Astrocyte (in vitro differentiated cells and primary cell): Measurements from ENCODE around the gene WBP2NL. TPM values are rescaled to one million over a fixed set of nuclear protein-coding genes. Genes with fewer than 3 reads are reported as not detected.

Experiments used
- DNase-seq: peaks from one replicate; pipeline ENCODE4 v3.0.0-alpha.2; 2010; ENCODE audit warnings: low read depth
- FAIRE-seq: peaks from 2 replicates; lab custom pipeline; 2011; peaks lifted over from hg19 to GRCh38; lab: Jason Lieb, UNC
- H2AFZ ChIP-seq: 2 replicates; pipeline ENCODE4 v1.6.0; 2012; ENCODE audit warnings: low read depth, low read length, inconsistent platforms
- H3K27ac ChIP-seq: 2 replicates; pipeline ENCODE4 v1.5.1; 2011; ENCODE audit warnings: low read depth, low read length, inconsistent platforms
- H3K27me3 ChIP-seq: 2 replicates; pipeline ENCODE4 v1.6.0; 2011; ENCODE audit warnings: low read length, inconsistent platforms; ENCODE audit not compliant: insufficient read depth
- H3K36me3 ChIP-seq: 2 replicates; pipeline ENCODE4 v1.5.1; 2011; ENCODE audit warnings: low read length, inconsistent platforms; ENCODE audit not compliant: insufficient read depth
- H3K4me1 ChIP-seq: 2 replicates; pipeline ENCODE4 v1.5.1; 2011; ENCODE audit warnings: low read length, inconsistent platforms; ENCODE audit not compliant: insufficient read depth
- H3K4me2 ChIP-seq: 2 replicates; pipeline ENCODE4 v1.6.0; 2012; ENCODE audit warnings: low read length, inconsistent platforms
- H3K4me3 ChIP-seq: 2 replicates; pipeline ENCODE4 v1.5.1; 2011; ENCODE audit warnings: low read depth, mild to moderate bottlenecking, low read length, inconsistent platforms; ENCODE audit not compliant: insufficient read depth
- H3K79me2 ChIP-seq: 2 replicates; pipeline ENCODE4 v1.6.0; 2012; ENCODE audit warnings: mild to moderate bottlenecking, low read length, inconsistent platforms; ENCODE audit not compliant: insufficient read depth
- H3K9ac ChIP-seq: 2 replicates; pipeline ENCODE4 v1.6.0; 2012; ENCODE audit warnings: mild to moderate bottlenecking, low read length, inconsistent platforms
- H3K9me3 ChIP-seq: 2 replicates; pipeline ENCODE4 v1.5.1; 2012; ENCODE audit warnings: low read depth, mild to moderate bottlenecking, low read length, inconsistent platforms; ENCODE audit not compliant: insufficient read depth
- H4K20me1 ChIP-seq: 2 replicates; pipeline ENCODE4 v1.6.0; 2012; ENCODE audit warnings: low read length, inconsistent platforms; ENCODE audit not compliant: insufficient read depth
- H3K27ac Mint-ChIP-seq: one replicate; pipeline ENCODE4 v1.8.0; 2021; ENCODE audit warnings: mild to moderate bottlenecking, mixed read lengths; ENCODE audit not compliant: unreplicated experiment
- H3K27me3 Mint-ChIP-seq: one replicate; pipeline ENCODE4 v1.8.0; 2021; ENCODE audit warnings: low read depth, mixed read lengths; ENCODE audit not compliant: unreplicated experiment
- H3K36me3 Mint-ChIP-seq: one replicate; pipeline ENCODE4 v1.8.0; 2021; ENCODE audit warnings: low read depth, mixed read lengths; ENCODE audit not compliant: unreplicated experiment
- H3K4me1 Mint-ChIP-seq: one replicate; pipeline ENCODE4 v1.8.0; 2021; ENCODE audit warnings: low read depth, mixed read lengths; ENCODE audit not compliant: unreplicated experiment
- H3K4me3 Mint-ChIP-seq: one replicate; pipeline ENCODE4 v1.8.0; 2021; ENCODE audit warnings: mild to moderate bottlenecking, moderate library complexity, mixed read lengths; ENCODE audit not compliant: unreplicated experiment
- H3K9me3 Mint-ChIP-seq: one replicate; pipeline ENCODE4 v1.8.0; 2021; ENCODE audit warnings: mild to moderate bottlenecking, mixed read lengths; ENCODE audit not compliant: unreplicated experiment
- CTCF ChIP-seq: IDR thresholded peaks from 2 replicates; pipeline ENCODE4 v1.5.1; 2011; ENCODE audit warnings: low read depth, mild to moderate bottlenecking, inconsistent platforms, low read length, moderate library complexity; ENCODE audit not compliant: insufficient read depth
- EZH2 ChIP-seq: IDR thresholded peaks from 2 replicates; pipeline ENCODE4 v1.6.1; 2012; ENCODE audit warnings: mild to moderate bottlenecking, low read length, inconsistent platforms; ENCODE audit not compliant: insufficient read depth
- total RNA-seq: library from RNA; stranded (reverse); gene quantifications from 2 replicates; pipeline ENCODE4 v1.2.1, GENCODE V29; 2021

WBP2NL gene
- total RNA-seq, 1 donor from 2014 or later, result not detected

- no peak overlapping the region for H3K27ac Mint-ChIP-seq
- Histone ChIP-seq H3K27ac (no peak overlapping the region), H3K9ac (no peak overlapping the region), H3K4me1 (no peaks in the 10 kb centered on the region), H3K27me3 (no peaks in the 10 kb centered on the region), H3K4me2 (no peak overlapping the region), H3K4me3 (no peak overlapping the region), H4K20me1 (no peaks in the 10 kb centered on the region), H3K79me2 (no peaks in the 10 kb centered on the region), H3K9me3 (no peaks in the 10 kb centered on the region), H3K36me3 (peaks cover 5% of the 10 kb centered on the region), H2AFZ (no peak overlapping the region)
- no peaks in the 10 kb centered on the region for H3K27me3 Mint-ChIP-seq
- DNase-seq (no peak), FAIRE-seq (no peak)
- no peaks in the 10 kb centered on the region for H3K4me1 Mint-ChIP-seq
- no peak for TF ChIP-seq CTCF
- no peak for TF ChIP-seq EZH2
- no peak overlapping the region for H3K4me3 Mint-ChIP-seq
- peaks cover 29% of the 10 kb centered on the region for H3K36me3 Mint-ChIP-seq
- peaks cover 3% of the 10 kb centered on the region for H3K9me3 Mint-ChIP-seq
These were observed 64.0 kb downstream of the WBP2NL start for GRCh38 chr22:42062506-42063170.

- Histone ChIP-seq H3K27me3 (no peaks in the 10 kb centered on the region), H3K36me3 (peaks cover 2% of the 10 kb centered on the region), H3K4me1 (no peaks in the 10 kb centered on the region), H3K79me2 (no peaks in the 10 kb centered on the region), H3K9ac (no peak overlapping the region), H3K4me3 (no peak overlapping the region), H3K27ac (no peak overlapping the region), H2AFZ (no peak overlapping the region), H4K20me1 (no peaks in the 10 kb centered on the region), H3K9me3 (no peaks in the 10 kb centered on the region), H3K4me2 (no peak overlapping the region)
- FAIRE-seq (no peak), DNase-seq (no peak)
- Mint-ChIP-seq H3K36me3 (peaks cover 23% of the 10 kb centered on the region), H3K27me3 (no peaks in the 10 kb centered on the region), H3K4me1 (no peaks in the 10 kb centered on the region), H3K9me3 (no peaks in the 10 kb centered on the region), H3K27ac (no peak overlapping the region), H3K4me3 (no peak overlapping the region)
- no peak for TF ChIP-seq CTCF
- no peak for TF ChIP-seq EZH2
These were observed 66.0 kb downstream of the WBP2NL start for GRCh38 chr22:42064629-42065028.

- Mint-ChIP-seq H3K4me3 (no peak overlapping the region), H3K27ac (no peak overlapping the region), H3K4me1 (no peaks in the 10 kb centered on the region), H3K36me3 (peaks cover 14% of the 10 kb centered on the region), H3K9me3 (no peaks in the 10 kb centered on the region), H3K27me3 (no peaks in the 10 kb centered on the region)
- Histone ChIP-seq H4K20me1 (no peaks in the 10 kb centered on the region), H2AFZ (no peak overlapping the region), H3K36me3 (peaks cover 2% of the 10 kb centered on the region), H3K79me2 (no peaks in the 10 kb centered on the region), H3K9ac (no peak overlapping the region), H3K4me3 (no peak overlapping the region), H3K27me3 (no peaks in the 10 kb centered on the region), H3K4me2 (no peak overlapping the region), H3K4me1 (peaks cover 7% of the 10 kb centered on the region), H3K9me3 (no peaks in the 10 kb centered on the region), H3K27ac (no peak overlapping the region)
- no peak for TF ChIP-seq EZH2
- TF ChIP-seq CTCF, result no peak
- FAIRE-seq (no peak), DNase-seq (no peak)
These were observed 67.0 kb downstream of the WBP2NL start for GRCh38 chr22:42065438-42066125.
